Measurements from ENCODE around the gene KLHDC3.

GRCh38 chr6:42978839-42979522 is 35.1 kb upstream of the KLHDC3 start, which contains the start of gene PEX6:
- TF ChIP-seq CTCF (conservative IDR thresholded peaks at IDR 0.05) (no peak), EZH2 (IDR thresholded peaks at IDR 0.05; ENCODE audit: low read depth) (no peak)

Measured in PC-9 (cell line).